22Rv1 (cell line): ENCODE data around the gene UBE3C.
A peak's percentile ranks its signal among the peaks of the same experiment; 100 is the strongest.

Experiments used
- ZFX ChIP-seq: fragments of 450-650 bp; IDR thresholded peaks from 2 replicates; pipeline ENCODE4 v1.6.1; 2017; ENCODE audit warnings: antibody characterized with exemption, borderline replicate concordance
- TF ChIP-seq, protein P1 (sequence below): fragments of 450-650 bp; IDR thresholded peaks from 2 replicates; pipeline ENCODE4 v1.5.1; 2017; ENCODE audit warnings: mild to moderate bottlenecking

DNA sequence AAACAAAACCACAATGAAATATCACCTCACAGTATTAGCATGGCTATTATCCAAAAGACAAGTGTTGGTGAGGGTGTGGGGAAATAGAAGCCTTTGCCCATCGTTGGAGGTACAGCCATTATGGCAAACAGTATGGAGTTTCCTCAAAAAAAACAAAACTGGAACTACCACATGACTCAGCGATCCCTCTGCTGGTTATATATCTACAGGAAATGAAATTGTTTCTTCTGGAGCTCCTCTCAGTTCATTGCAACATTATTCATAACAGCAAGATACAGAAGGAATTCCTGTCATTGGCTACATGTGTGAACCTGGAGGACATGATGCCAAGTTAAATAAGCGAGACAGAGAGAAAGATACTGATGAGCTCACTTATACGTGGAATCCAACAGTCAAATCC is 2.4 kb upstream of the UBE3C start:
- TF ChIP-seq, protein P1, sequence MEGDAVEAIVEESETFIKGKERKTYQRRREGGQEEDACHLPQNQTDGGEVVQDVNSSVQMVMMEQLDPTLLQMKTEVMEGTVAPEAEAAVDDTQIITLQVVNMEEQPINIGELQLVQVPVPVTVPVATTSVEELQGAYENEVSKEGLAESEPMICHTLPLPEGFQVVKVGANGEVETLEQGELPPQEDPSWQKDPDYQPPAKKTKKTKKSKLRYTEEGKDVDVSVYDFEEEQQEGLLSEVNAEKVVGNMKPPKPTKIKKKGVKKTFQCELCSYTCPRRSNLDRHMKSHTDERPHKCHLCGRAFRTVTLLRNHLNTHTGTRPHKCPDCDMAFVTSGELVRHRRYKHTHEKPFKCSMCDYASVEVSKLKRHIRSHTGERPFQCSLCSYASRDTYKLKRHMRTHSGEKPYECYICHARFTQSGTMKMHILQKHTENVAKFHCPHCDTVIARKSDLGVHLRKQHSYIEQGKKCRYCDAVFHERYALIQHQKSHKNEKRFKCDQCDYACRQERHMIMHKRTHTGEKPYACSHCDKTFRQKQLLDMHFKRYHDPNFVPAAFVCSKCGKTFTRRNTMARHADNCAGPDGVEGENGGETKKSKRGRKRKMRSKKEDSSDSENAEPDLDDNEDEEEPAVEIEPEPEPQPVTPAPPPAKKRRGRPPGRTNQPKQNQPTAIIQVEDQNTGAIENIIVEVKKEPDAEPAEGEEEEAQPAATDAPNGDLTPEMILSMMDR, result 0 out of 2 replicates have a peak, but pooled peaks have one; percentile 17
- TF ChIP-seq ZFX, result no peak
